ENCODE measurements around the gene PANK2. TPM values are rescaled to one million over a fixed set of nuclear protein-coding genes. Genes with fewer than 3 reads are reported as not detected.

Gene PANK2
- polyA plus RNA-seq, 1 donor (not counting 4 experiments of a cell fraction or from before 2014, with no cell fraction given) = 23.6 TPM

GRCh38 chr20:3865887-3866407 lies 23.2 kb upstream of the PANK2 start:
- no peak for DNase-seq (ENCODE audit: low read depth, low spot score)
- H3K36me3 ChIP-seq (ENCODE audit: control insufficient read depth in 2 of 2, extremely low read depth in 1 of 2, insufficient read depth in 2 of 2, low read length in 2 of 2) = peaks cover 38 to 46% of the 10 kb centered on the region in 2 experiments
- no peaks in the 10 kb centered on the region for H3K9me1 ChIP-seq (ENCODE audit: control insufficient read depth, extremely low read depth, insufficient read depth, low read length)
- no peaks in the 10 kb centered on the region for H4K20me1 ChIP-seq (ENCODE audit: control insufficient read depth, extremely low read depth, insufficient read depth, low read length)
- H3K27me3 ChIP-seq (ENCODE audit: control insufficient read depth, extremely low read depth, insufficient read depth, low read length) = no peaks in the 10 kb centered on the region
- no peaks in the 10 kb centered on the region for H3K4me1 ChIP-seq (ENCODE audit: control insufficient read depth, extremely low read depth, insufficient read depth, low read length)
- no peak overlapping the region for H3K27ac ChIP-seq (ENCODE audit: control insufficient read depth, insufficient read depth, low read length)
- no peaks in the 10 kb centered on the region for H3K9me3 ChIP-seq (ENCODE audit: control insufficient read depth, low read depth, low read length)
- H3K79me2 ChIP-seq (ENCODE audit: control insufficient read depth, insufficient read depth, low read length) = no peaks in the 10 kb centered on the region
- no peak overlapping the region for H3K4me3 ChIP-seq (ENCODE audit: control insufficient read depth in 2 of 3, extremely low read depth in 1 of 3, insufficient read depth in 2 of 3, low read depth in 1 of 3, low read length in 3 of 3)
- no peak for FAIRE-seq
- TF ChIP-seq EZH2 (IDR thresholded peaks at IDR 0.05; ENCODE audit: low read length) (no peak), CTCF (optimal IDR thresholded peaks at IDR 0.05 in 1 of 3, IDR thresholded peaks at IDR 0.05 in 1 of 3, conservative IDR thresholded peaks at IDR 0.05 in 1 of 3; ENCODE audit: extremely low read depth in 1 of 3, insufficient read depth in 2 of 3, low read length in 3 of 3) (no peak)
- no peak overlapping the region for H3K4me2 ChIP-seq (ENCODE audit: control insufficient read depth, extremely low read depth, insufficient read depth, low read depth, low read length)
- H2AFZ ChIP-seq (ENCODE audit: control insufficient read depth, low read length) = no peak overlapping the region
- dilution Hi-C loops (cut with MboI; ENCODE audit: extremely low pct_ligation_motif_present, low sequenced_read_pairs) = no loop called here
- no peak overlapping the region for H3K9ac ChIP-seq (ENCODE audit: control insufficient read depth, extremely low read depth, insufficient read depth, low read length)

GRCh38 chr20:3866464-3866863 lies 22.7 kb upstream of the PANK2 start:
- DNase-seq (ENCODE audit: low read depth, low spot score) = no peak
- Histone ChIP-seq H3K27me3 (ENCODE audit: control insufficient read depth, extremely low read depth, insufficient read depth, low read length) (no peaks in the 10 kb centered on the region), H2AFZ (ENCODE audit: control insufficient read depth, low read length) (no peak overlapping the region), H3K9ac (ENCODE audit: control insufficient read depth, extremely low read depth, insufficient read depth, low read length) (no peak overlapping the region), H3K4me1 (ENCODE audit: control insufficient read depth, extremely low read depth, insufficient read depth, low read length) (no peaks in the 10 kb centered on the region), H3K9me3 (ENCODE audit: control insufficient read depth, low read depth, low read length) (no peaks in the 10 kb centered on the region), H4K20me1 (ENCODE audit: control insufficient read depth, extremely low read depth, insufficient read depth, low read length) (no peaks in the 10 kb centered on the region), H3K9me1 (ENCODE audit: control insufficient read depth, extremely low read depth, insufficient read depth, low read length) (no peaks in the 10 kb centered on the region), H3K4me2 (ENCODE audit: control insufficient read depth, extremely low read depth, insufficient read depth, low read depth, low read length) (no peak overlapping the region), H3K36me3 (ENCODE audit: control insufficient read depth in 2 of 2, extremely low read depth in 1 of 2, insufficient read depth in 2 of 2, low read length in 2 of 2) (peaks cover 39 to 44% of the 10 kb centered on the region in 2 experiments), H3K27ac (ENCODE audit: control insufficient read depth, insufficient read depth, low read length) (no peak overlapping the region), H3K4me3 (ENCODE audit: control insufficient read depth in 2 of 3, extremely low read depth in 1 of 3, insufficient read depth in 2 of 3, low read depth in 1 of 3, low read length in 3 of 3) (no peak overlapping the region), H3K79me2 (ENCODE audit: control insufficient read depth, insufficient read depth, low read length) (no peaks in the 10 kb centered on the region)
- no peak for FAIRE-seq
- no peak for TF ChIP-seq EZH2 (IDR thresholded peaks at IDR 0.05; ENCODE audit: low read length)
- TF ChIP-seq CTCF (optimal IDR thresholded peaks at IDR 0.05 in 1 of 3, IDR thresholded peaks at IDR 0.05 in 1 of 3, conservative IDR thresholded peaks at IDR 0.05 in 1 of 3; ENCODE audit: extremely low read depth in 1 of 3, insufficient read depth in 2 of 3, low read length in 3 of 3) = no peak
- dilution Hi-C loops (cut with MboI; ENCODE audit: extremely low pct_ligation_motif_present, low sequenced_read_pairs) = no loop called here

All from keratinocyte (primary cell).